Smooth muscle cell (in vitro differentiated cells): Measurements from ENCODE around the gene MPDU1. TPM values are rescaled to one million over a fixed set of nuclear protein-coding genes. Genes with fewer than 3 reads are reported as not detected.
A peak's percentile ranks its signal among the peaks of the same experiment; 100 is the strongest.

Experiments used
- DNase-seq: peaks from one replicate; lab custom pipeline; 2025; ENCODE audit not compliant: unreplicated experiment; lab: John Stamatoyannopoulos, UW
- H2AFZ ChIP-seq: fragments of 200-600 bp; sonication (generic); 2 replicates; pipeline ENCODE4 v1.6.0; 2016; ENCODE audit warnings: antibody characterized with exemption, low read depth, mild to moderate bottlenecking
- H3F3A ChIP-seq: fragments of 200-600 bp; sonication (generic); 2 replicates; pipeline ENCODE4 v1.6.0; 2017; ENCODE audit warnings: antibody characterized with exemption, low read depth
- H3K27ac ChIP-seq: fragments of 200-600 bp; sonication (generic); 2 replicates; pipeline ENCODE4 v1.5.1; 2016; ENCODE audit warnings: low read depth, mild to moderate bottlenecking
- H3K27me3 ChIP-seq: fragments of 200-600 bp; sonication (generic); 2 replicates; pipeline ENCODE4 v1.6.1; 2016; ENCODE audit warnings: low read depth, mild to moderate bottlenecking
- H3K36me3 ChIP-seq: fragments of 200-600 bp; sonication (generic); 2 replicates; pipeline ENCODE4 v1.5.1; 2016; ENCODE audit warnings: low read depth
- H3K4me1 ChIP-seq: fragments of 200-600 bp; sonication (generic); 2 replicates; pipeline ENCODE4 v1.5.1; 2016; ENCODE audit warnings: low read depth
- H3K4me2 ChIP-seq: fragments of 200-600 bp; sonication (generic); 2 replicates; pipeline ENCODE4 v1.6.0; 2016; ENCODE audit warnings: mild to moderate bottlenecking
- H3K4me3 ChIP-seq: fragments of 200-600 bp; sonication (generic); 2 replicates; pipeline ENCODE4 v1.5.1; 2016; ENCODE audit warnings: mild to moderate bottlenecking
- H3K79me2 ChIP-seq: fragments of 200-600 bp; sonication (generic); 2 replicates; pipeline ENCODE4 v1.6.0; 2016; ENCODE audit warnings: low read depth, mild to moderate bottlenecking
- H3K9ac ChIP-seq: fragments of 200-600 bp; sonication (generic); 2 replicates; pipeline ENCODE4 v1.6.0; 2016; ENCODE audit warnings: low read depth
- H3K9me3 ChIP-seq: fragments of 200-600 bp; sonication (generic); replicated peaks from 2 replicates; pipeline ENCODE4 v1.5.1; 2016; ENCODE audit warnings: low read depth
- H4K20me1 ChIP-seq: fragments of 200-600 bp; sonication (generic); 2 replicates; pipeline ENCODE4 v1.6.0; 2016; ENCODE audit warnings: low read depth
- WGBS: methylation state at CpG from one replicate; pipeline ENCODE4 v1.1.7; 2016; ENCODE audit warnings: low lambda C conversion rate; 5-methylcytosine and 5-hydroxymethylcytosine counted together
- polyA plus RNA-seq: library from polyadenylated mRNA; unstranded; fragments of >200 nt; fragmentation: Nextera tagmentation; extraction: Ambion mirVana; gene quantifications from 2 replicates; pipeline ENCODE4 v1.2.1, GENCODE V29; 2016
- small RNA-seq: library from RNA; depleted of rRNA; stranded (forward); fragments of <200 nt; gene quantifications from one replicate; pipeline ENCODE3, GENCODE V24; 2014
- total RNA-seq: library from RNA; depleted of rRNA; stranded (reverse); fragments of >200 nt; gene quantifications from 2 replicates; pipeline ENCODE4 v1.2.3, GENCODE V29; 2014
- TF ChIP-seq, protein P1 (sequence below): fragments of 200-600 bp; sonication (generic); IDR thresholded peaks from 2 replicates; pipeline ENCODE4 v1.5.1; 2017; ENCODE audit warnings: borderline replicate concordance, mild to moderate bottlenecking, antibody characterized with exemption; ENCODE audit not compliant: insufficient read depth, poor library complexity, severe bottlenecking

The MPDU1 gene
- total and polyA plus RNA-seq, 2 experiments from 2014 or later = 70.7 to 228 TPM

DNA sequence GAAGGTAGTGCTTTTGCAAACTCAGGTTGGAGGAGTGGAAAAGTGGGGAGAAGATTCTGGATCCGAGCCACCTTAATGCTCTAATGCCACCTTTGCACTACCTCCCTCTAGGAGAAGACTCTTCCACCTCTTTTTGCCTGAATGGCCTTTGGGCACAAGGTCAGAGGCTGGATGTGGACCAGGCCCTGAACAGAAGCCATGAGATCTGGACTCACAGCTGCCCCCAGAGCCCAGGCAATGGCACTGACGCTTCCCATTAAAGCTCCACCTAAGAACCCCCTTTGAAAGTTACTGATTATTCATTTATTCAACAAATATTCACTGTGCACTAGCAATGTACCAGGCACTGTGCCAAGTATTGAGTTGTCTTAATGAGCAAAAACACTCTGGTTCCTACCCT, 49.4 kb downstream of the MPDU1 start:
- WGBS = 77% methylated on average over 2 of the region's 2 CpGs
- H3K9ac ChIP-seq = no peak overlapping the region

DNA sequence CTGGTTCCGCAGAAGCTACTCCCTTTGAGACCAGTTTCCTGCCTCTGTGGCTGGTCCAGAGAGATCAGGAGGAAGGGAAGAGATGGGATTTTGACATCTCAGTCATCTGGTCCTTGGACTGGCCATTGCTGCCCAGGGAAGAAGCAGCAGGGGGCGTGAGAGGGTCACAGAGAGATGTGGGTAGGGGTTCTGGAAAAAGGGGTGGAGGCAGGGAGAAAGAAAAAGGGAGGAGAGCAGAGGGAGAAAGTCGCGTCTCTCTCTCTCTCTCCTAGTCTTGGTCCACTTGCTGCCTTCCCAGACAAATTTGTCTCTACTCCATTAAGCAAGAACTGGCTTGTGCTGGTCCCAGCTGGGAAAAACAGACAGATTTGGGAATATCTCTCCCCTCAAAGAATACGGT, 50.7 kb downstream of the MPDU1 start:
- H3K4me2 ChIP-seq = peak overlapping the region; percentile 52
- H3K9me3 ChIP-seq = no peaks in the 10 kb centered on the region
- H3K36me3 ChIP-seq = no peaks in the 10 kb centered on the region
- H3K27ac ChIP-seq = no peak overlapping the region
- peak; percentile 29 for DNase-seq
- WGBS = 49% methylated on average over 5 of the region's 5 CpGs
- H3K9ac ChIP-seq = no peak overlapping the region
- H3K4me1 ChIP-seq = no peaks in the 10 kb centered on the region
- TF ChIP-seq, protein P1, sequence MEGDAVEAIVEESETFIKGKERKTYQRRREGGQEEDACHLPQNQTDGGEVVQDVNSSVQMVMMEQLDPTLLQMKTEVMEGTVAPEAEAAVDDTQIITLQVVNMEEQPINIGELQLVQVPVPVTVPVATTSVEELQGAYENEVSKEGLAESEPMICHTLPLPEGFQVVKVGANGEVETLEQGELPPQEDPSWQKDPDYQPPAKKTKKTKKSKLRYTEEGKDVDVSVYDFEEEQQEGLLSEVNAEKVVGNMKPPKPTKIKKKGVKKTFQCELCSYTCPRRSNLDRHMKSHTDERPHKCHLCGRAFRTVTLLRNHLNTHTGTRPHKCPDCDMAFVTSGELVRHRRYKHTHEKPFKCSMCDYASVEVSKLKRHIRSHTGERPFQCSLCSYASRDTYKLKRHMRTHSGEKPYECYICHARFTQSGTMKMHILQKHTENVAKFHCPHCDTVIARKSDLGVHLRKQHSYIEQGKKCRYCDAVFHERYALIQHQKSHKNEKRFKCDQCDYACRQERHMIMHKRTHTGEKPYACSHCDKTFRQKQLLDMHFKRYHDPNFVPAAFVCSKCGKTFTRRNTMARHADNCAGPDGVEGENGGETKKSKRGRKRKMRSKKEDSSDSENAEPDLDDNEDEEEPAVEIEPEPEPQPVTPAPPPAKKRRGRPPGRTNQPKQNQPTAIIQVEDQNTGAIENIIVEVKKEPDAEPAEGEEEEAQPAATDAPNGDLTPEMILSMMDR = peak; percentile 50
- H3K4me3 ChIP-seq = no peak overlapping the region
- peak overlapping the region; percentile 54 for H2AFZ ChIP-seq
- no peaks in the 10 kb centered on the region for H3F3A ChIP-seq
- H4K20me1 ChIP-seq = no peaks in the 10 kb centered on the region
- no peaks in the 10 kb centered on the region for H3K27me3 ChIP-seq
- no peaks in the 10 kb centered on the region for H3K79me2 ChIP-seq

More for the DNA sequence above, 49.4 kb downstream of the MPDU1 start:
- no peaks in the 10 kb centered on the region for H3K36me3 ChIP-seq
- no peak overlapping the region for H3K27ac ChIP-seq
- no peaks in the 10 kb centered on the region for H3K4me1 ChIP-seq
- no peaks in the 10 kb centered on the region for H3K9me3 ChIP-seq
- no peak for DNase-seq
- no peaks in the 10 kb centered on the region for H3F3A ChIP-seq
- H3K79me2 ChIP-seq = no peaks in the 10 kb centered on the region
- no peaks in the 10 kb centered on the region for H3K27me3 ChIP-seq
- H4K20me1 ChIP-seq = no peaks in the 10 kb centered on the region
- TF ChIP-seq, protein P1 = no peak
- H2AFZ ChIP-seq = no peak overlapping the region
- no peak overlapping the region for H3K4me3 ChIP-seq
- H3K4me2 ChIP-seq = no peak overlapping the region

DNA sequence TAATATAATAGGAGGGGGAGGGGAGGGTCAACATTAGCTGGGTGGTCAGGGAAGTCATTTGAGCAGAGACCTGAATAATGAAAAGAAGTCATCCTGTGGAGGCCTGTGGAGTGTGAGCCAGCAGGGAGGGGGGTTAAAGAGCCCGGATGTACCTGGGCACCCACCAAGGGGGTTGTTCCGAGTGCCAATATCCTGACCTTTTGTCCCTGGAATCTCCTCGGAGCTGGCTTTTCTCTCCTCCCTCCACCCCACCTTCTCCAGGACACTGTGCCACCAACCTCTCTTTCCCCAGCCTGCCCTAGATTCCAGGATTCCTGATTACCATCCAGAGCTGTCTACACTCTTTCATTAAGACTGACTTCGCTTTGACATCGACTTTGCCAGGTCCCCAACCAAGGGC, 52.5 kb downstream of the MPDU1 start:
- Histone ChIP-seq H2AFZ (no peak overlapping the region), H3K79me2 (no peaks in the 10 kb centered on the region), H3K4me3 (no peak overlapping the region), H3K4me2 (no peak overlapping the region), H3K36me3 (no peaks in the 10 kb centered on the region), H3K27ac (no peak overlapping the region), H3K9me3 (no peaks in the 10 kb centered on the region), H3K4me1 (no peaks in the 10 kb centered on the region), H3K9ac (no peak overlapping the region), H4K20me1 (no peaks in the 10 kb centered on the region), H3K27me3 (no peaks in the 10 kb centered on the region), H3F3A (no peaks in the 10 kb centered on the region)
- WGBS = 86% methylated on average over 3 of the region's 5 CpGs
- TF ChIP-seq, protein P1 = no peak
- DNase-seq = no peak

Small RNA genes within 50 kb of the gene (small RNA-seq; reads per million reads assigned to genes)
- not detected for gene CD68
- gene RF00019 = not detected
- not detected for gene SNORA48
- gene SNORD10 = not detected

Other genes starting within 250 kb of the MPDU1 start
- gene ACAP1, start 247.3 kb upstream of the MPDU1 start, total RNA-seq = 15.2 TPM in 1 of 2 replicates, not detected in the other
- 31.6 and 48.1 TPM in 2 replicates for gene ACAP1, start 247.3 kb upstream of the MPDU1 start, polyA plus RNA-seq
- 34.7 and 37.2 TPM in 2 replicates for gene KCTD11, start 231.7 kb upstream of the MPDU1 start, total RNA-seq
- gene KCTD11, start 231.7 kb upstream of the MPDU1 start, polyA plus RNA-seq = 33.8 and 52.3 TPM in 2 replicates
- 0.49 TPM in 1 of 2 replicates, not detected in the other for gene TMEM95, start 228.7 kb upstream of the MPDU1 start, total RNA-seq
- 0.34 TPM in 1 of 2 replicates, not detected in the other for gene TMEM95, start 228.7 kb upstream of the MPDU1 start, polyA plus RNA-seq
- gene TNK1, start 202.8 kb upstream of the MPDU1 start, total RNA-seq = 4.5 and 6.3 TPM in 2 replicates
- gene TNK1, start 202.8 kb upstream of the MPDU1 start, polyA plus RNA-seq = 3.6 and 13.5 TPM in 2 replicates
- 29.3 and 34.7 TPM in 2 replicates for gene PLSCR3, start 189.3 kb upstream of the MPDU1 start, total RNA-seq
- gene PLSCR3, start 189.3 kb upstream of the MPDU1 start, polyA plus RNA-seq = 110 and 122 TPM in 2 replicates
- gene TMEM256, start 179.8 kb upstream of the MPDU1 start, total RNA-seq = 75.6 and 133 TPM in 2 replicates
- 87.9 and 90.6 TPM in 2 replicates for gene TMEM256, start 179.8 kb upstream of the MPDU1 start, polyA plus RNA-seq
- 15.1 and 20.9 TPM in 2 replicates for gene NLGN2, start 176.0 kb upstream of the MPDU1 start, total RNA-seq
- 10.8 and 11.9 TPM in 2 replicates for gene NLGN2, start 176.0 kb upstream of the MPDU1 start, polyA plus RNA-seq
- not detected in 2 replicates for gene SPEM1, start 163.5 kb upstream of the MPDU1 start, total RNA-seq
- not detected in 2 replicates for gene SPEM1, start 163.5 kb upstream of the MPDU1 start, polyA plus RNA-seq
- gene SPEM2, start 158.2 kb upstream of the MPDU1 start, total RNA-seq = 0.22 TPM in 1 of 2 replicates, not detected in the other
- gene SPEM2, start 158.2 kb upstream of the MPDU1 start, polyA plus RNA-seq = 0.56 and 1.0 TPM in 2 replicates
- not detected in 2 replicates for gene SPEM3, start 155.0 kb upstream of the MPDU1 start, total RNA-seq
- gene SPEM3, start 155.0 kb upstream of the MPDU1 start, polyA plus RNA-seq = 0.14 TPM in 1 of 2 replicates, not detected in the other
- 7.3 and 10.0 TPM in 2 replicates for gene TMEM102, start 148.4 kb upstream of the MPDU1 start, total RNA-seq
- 10.5 and 11.9 TPM in 2 replicates for gene TMEM102, start 148.4 kb upstream of the MPDU1 start, polyA plus RNA-seq
- 21.3 and 28.5 TPM in 2 replicates for gene FGF11, start 144.3 kb upstream of the MPDU1 start, total RNA-seq
- gene FGF11, start 144.3 kb upstream of the MPDU1 start, polyA plus RNA-seq = 13.9 and 30.9 TPM in 2 replicates
- 8.9 and 12.2 TPM in 2 replicates for gene CHRNB1, start 138.8 kb upstream of the MPDU1 start, total RNA-seq
- gene CHRNB1, start 138.8 kb upstream of the MPDU1 start, polyA plus RNA-seq = 19.0 and 22.5 TPM in 2 replicates
- gene ZBTB4, start 104.2 kb upstream of the MPDU1 start, total RNA-seq = 24.2 and 25.6 TPM in 2 replicates
- gene ZBTB4, start 104.2 kb upstream of the MPDU1 start, polyA plus RNA-seq = 22.8 and 26.9 TPM in 2 replicates
- gene SLC35G6, start 102.4 kb upstream of the MPDU1 start, total RNA-seq = not detected in 2 replicates
- 0.51 TPM in 1 of 2 replicates, not detected in the other for gene SLC35G6, start 102.4 kb upstream of the MPDU1 start, polyA plus RNA-seq
- gene POLR2A, start 99.5 kb upstream of the MPDU1 start, total RNA-seq = 72.0 and 76.0 TPM in 2 replicates
- 80.2 and 123 TPM in 2 replicates for gene POLR2A, start 99.5 kb upstream of the MPDU1 start, polyA plus RNA-seq
- gene TNFSF12, start 34.8 kb upstream of the MPDU1 start, total RNA-seq = 5.9 and 6.2 TPM in 2 replicates
- 13.6 and 16.1 TPM in 2 replicates for gene TNFSF12, start 34.8 kb upstream of the MPDU1 start, polyA plus RNA-seq
- gene TNFSF13, start 25.1 kb upstream of the MPDU1 start, total RNA-seq = 0.18 and 4.1 TPM in 2 replicates
- gene TNFSF13, start 25.1 kb upstream of the MPDU1 start, polyA plus RNA-seq = 0.38 and 1.6 TPM in 2 replicates
- 72.1 and 90.3 TPM in 2 replicates for gene SENP3, start 21.9 kb upstream of the MPDU1 start, total RNA-seq
- 33.7 and 35.7 TPM in 2 replicates for gene SENP3, start 21.9 kb upstream of the MPDU1 start, polyA plus RNA-seq
- 20.7 and 22.7 TPM in 2 replicates for gene CD68, start 4.2 kb upstream of the MPDU1 start, total RNA-seq
- gene CD68, start 4.2 kb upstream of the MPDU1 start, polyA plus RNA-seq = 27.5 and 30.2 TPM in 2 replicates
- gene SOX15, start 6.2 kb downstream of the MPDU1 start, total RNA-seq = 13.4 and 16.1 TPM in 2 replicates
- 7.3 and 39.0 TPM in 2 replicates for gene SOX15, start 6.2 kb downstream of the MPDU1 start, polyA plus RNA-seq
- gene FXR2, start 31.0 kb downstream of the MPDU1 start, total RNA-seq = 22.8 and 31.1 TPM in 2 replicates
- gene FXR2, start 31.0 kb downstream of the MPDU1 start, polyA plus RNA-seq = 50.0 and 50.6 TPM in 2 replicates
- 64.9 and 70.8 TPM in 2 replicates for gene SAT2, start 44.0 kb downstream of the MPDU1 start, total RNA-seq
- gene SAT2, start 44.0 kb downstream of the MPDU1 start, polyA plus RNA-seq = 68.2 and 74.2 TPM in 2 replicates
- gene SHBG, start 46.3 kb downstream of the MPDU1 start, total RNA-seq = not detected in 2 replicates
- 0.83 and 0.88 TPM in 2 replicates for gene SHBG, start 46.3 kb downstream of the MPDU1 start, polyA plus RNA-seq
- 0.27 and 0.85 TPM in 2 replicates for gene ATP1B2, start 67.1 kb downstream of the MPDU1 start, total RNA-seq
- gene ATP1B2, start 67.1 kb downstream of the MPDU1 start, polyA plus RNA-seq = 4.1 and 4.4 TPM in 2 replicates
- gene TP53, start 103.6 kb downstream of the MPDU1 start, total RNA-seq = 25.4 and 55.1 TPM in 2 replicates
- gene TP53, start 103.6 kb downstream of the MPDU1 start, polyA plus RNA-seq = 21.1 and 27.6 TPM in 2 replicates
- gene WRAP53, start 104.6 kb downstream of the MPDU1 start, total RNA-seq = 8.2 and 8.9 TPM in 2 replicates
- gene WRAP53, start 104.6 kb downstream of the MPDU1 start, polyA plus RNA-seq = 17.1 and 18.9 TPM in 2 replicates
- gene EFNB3, start 121.3 kb downstream of the MPDU1 start, total RNA-seq = 4.8 and 8.1 TPM in 2 replicates
- 6.2 and 6.7 TPM in 2 replicates for gene EFNB3, start 121.3 kb downstream of the MPDU1 start, polyA plus RNA-seq
- gene DNAH2, start 133.9 kb downstream of the MPDU1 start, total RNA-seq = 0.49 TPM in 1 of 2 replicates, not detected in the other
- not detected in 2 replicates for gene DNAH2, start 133.9 kb downstream of the MPDU1 start, polyA plus RNA-seq